Stimulated activated CD8-positive, alpha-beta memory T cell treated with anti-CD3 and anti-CD28 coated beads, Interleukin-2, amount 100 ng/mL, for 1 hour (primary cell): ENCODE results near the gene NACA2.

Experiments
- DNase-seq, 2 donors: peaks; one replicate each; pipeline ENCODE4 v3.0.0-alpha.2; 2020; ENCODE audit warnings: low read depth in 2 of 2

Gene NACA2

DNA sequence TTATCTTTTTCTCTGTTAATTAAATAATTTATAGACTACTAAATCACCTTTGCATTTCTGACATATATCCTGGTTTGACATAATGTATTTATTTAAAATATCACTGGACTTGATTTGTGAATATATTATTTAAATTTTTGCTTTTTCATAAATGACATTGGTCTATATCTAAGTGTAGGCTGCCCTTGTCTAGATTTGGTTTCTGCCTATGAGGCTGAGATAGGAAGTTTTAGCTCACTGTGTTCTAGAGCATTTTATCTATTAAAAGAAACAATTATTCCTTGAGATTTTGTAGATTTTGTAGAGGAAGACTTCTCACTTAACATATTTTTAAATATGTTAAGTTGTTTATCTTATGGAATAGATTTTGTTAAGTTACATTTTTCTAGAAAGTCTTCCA lies 43.9 kb downstream of the NACA2 start:
- no peak for DNase-seq

- no peak for DNase-seq
Observed at GRCh38 chr17:61545335-61545938, 45.6 kb downstream of the NACA2 start.

DNA sequence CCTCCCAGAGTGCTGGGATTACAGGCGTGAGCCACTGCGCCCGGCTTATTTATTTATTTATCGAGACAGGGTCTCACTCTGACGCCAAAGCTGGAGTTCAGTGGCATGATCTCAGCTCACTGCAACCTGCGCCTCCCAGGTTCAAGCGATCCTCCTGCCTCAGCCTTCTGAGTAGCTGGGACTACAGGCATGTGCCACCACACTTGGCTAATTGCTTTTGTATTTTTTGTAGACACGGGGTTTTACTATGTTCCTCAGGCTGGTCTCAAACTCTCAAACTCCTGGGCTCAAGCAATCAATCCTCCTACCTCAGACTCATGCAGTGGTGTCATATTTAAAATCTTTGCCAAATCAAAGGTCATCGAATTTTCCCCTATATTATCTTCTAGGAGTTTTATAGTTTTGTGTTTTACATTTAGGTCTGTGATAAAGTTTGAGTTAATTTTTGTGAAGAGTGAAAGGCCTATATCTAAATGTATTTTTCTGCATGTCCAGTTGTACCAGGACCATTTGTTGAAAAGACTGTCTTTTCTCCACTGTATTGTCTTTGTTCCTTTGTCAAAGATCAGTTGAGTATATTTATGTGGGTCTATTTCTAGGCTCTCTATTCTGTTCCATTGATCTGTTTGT lies 47.1 kb downstream of the NACA2 start:
- no peak for DNase-seq

- no peak for DNase-seq
Observed at GRCh38 chr17:61542027-61542426, 49.0 kb downstream of the NACA2 start.

DNA sequence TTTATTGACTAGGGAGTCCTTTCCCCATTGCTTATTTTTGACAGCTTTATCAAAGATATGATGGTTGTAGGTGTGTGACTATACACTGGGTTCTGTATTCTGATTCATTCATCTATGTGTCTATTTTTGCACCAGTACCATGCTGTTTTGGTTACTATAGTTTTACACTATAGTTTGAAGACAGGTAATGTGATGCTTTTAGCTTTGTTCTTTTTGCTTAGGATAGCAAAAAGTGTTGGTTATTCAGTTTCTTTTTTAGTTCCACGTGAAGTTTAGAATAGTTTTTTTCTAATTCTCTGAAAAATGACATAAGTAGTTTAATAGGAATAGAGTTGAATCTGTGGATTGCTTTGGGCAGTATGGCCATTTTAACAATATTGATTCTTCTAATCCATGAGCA lies 50.1 kb downstream of the NACA2 start:
- DNase-seq = no peak
